Measurements from ENCODE around the gene HSPA1B.
A peak's percentile ranks its signal among the peaks of the same experiment; 100 is the strongest.
"Not testable (repeated sequence)": the region's sequence is repeated elsewhere in the genome, so short reads cannot be mapped to it uniquely, and the experiment has no call there.

Gene HSPA1B

DNA sequence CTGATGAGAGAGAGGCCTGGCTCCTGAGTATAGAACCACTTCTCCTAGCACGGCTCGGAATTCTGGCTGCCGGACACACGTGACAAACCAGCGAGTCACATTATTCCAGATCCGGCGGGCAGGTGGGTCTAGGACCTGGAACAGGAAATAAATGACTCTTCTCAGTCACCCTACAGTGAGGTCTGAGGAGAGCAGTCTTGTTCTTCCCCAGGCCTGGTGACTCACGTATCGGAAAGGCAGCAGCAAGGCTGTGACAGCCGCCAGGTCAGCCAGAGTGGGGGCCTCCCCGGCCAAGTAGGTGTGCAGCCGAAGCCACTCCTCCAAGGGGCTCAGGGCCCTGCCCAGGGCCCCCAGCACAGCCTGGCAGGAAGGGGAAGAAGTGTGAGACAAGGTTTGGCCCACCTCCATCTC lies 34.8 kb upstream of the HSPA1B start:
- no peaks in the 10 kb centered on the region for H3K9me3 Mint-ChIP-seq
- CTCF ChIA-PET = interaction anchor here (0.7 to 2.0 kb wide), 3 partner anchors 10 to 46 kb away, joined by 3 to 11 read pairs (median 4); partner anchors contain the start of gene VWA7
- peaks cover 44% of the 10 kb centered on the region for H3K4me1 Mint-ChIP-seq
- H3K27me3 Mint-ChIP-seq = no peaks in the 10 kb centered on the region
- no peak overlapping the region for H3K4me3 Mint-ChIP-seq
- no peak overlapping the region for H3K27ac Mint-ChIP-seq
- peaks cover 30% of the 10 kb centered on the region for H3K36me3 Mint-ChIP-seq
- DNase-seq = no peak

GRCh38 chr6:31793927-31794245 lies 33.7 kb upstream of the HSPA1B start:
- peak overlapping the region; percentile 98 for H3K4me3 Mint-ChIP-seq
- DNase-seq, H3K27me3 Mint-ChIP-seq, CTCF ChIA-PET, H3K9me3 Mint-ChIP-seq: not testable (repeated sequence)
- peaks cover 52% of the 10 kb centered on the region for H3K4me1 Mint-ChIP-seq
- peak overlapping the region; percentile 33 for H3K27ac Mint-ChIP-seq
- peaks cover 32% of the 10 kb centered on the region for H3K36me3 Mint-ChIP-seq

GRCh38 chr6:31794294-31794865 lies 33.2 kb upstream of the HSPA1B start:
- H3K4me1 Mint-ChIP-seq = peaks cover 52% of the 10 kb centered on the region

DNA sequence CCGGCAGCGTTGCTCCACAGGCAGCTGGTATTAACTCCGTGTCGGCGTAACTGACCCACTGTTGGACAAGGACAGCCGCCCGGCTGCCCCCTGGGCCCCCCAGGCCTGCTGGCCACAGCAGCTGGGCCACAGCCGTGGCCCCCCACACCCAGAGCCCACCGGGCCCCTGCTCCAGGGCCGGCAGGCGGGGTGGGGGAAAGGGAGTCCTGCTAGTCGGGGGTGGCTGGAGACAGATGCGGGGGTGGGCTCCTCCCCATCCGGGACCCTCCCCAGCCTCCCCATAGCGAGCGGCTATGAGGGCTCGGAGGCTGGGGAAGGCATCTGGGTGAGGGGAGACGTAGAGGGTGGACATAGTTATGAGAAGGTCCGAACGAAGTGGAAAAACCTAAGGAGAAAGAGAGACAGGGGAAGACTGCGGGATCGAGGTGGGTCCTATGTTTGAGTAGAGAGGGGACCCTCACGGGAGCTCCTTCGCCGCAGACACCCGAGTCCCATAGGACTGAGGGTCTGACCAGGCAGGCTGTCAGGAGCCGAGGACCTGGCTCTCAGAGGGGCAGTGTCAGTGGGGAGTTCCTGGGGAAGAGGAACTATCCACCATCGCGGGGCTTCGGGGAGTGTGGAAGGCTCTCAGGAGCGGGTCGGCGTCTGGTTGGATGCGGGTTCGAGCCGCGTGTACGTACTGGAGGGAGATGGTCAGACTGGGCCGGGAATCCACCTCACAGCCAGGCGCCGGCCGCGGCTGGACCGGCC lies 32.5 kb upstream of the HSPA1B start:
- CTCF ChIA-PET = interaction anchor here (0.6 to 3.1 kb wide), 5 partner anchors 11 to 401 kb away, joined by 3 to 20 read pairs (median 3); partner anchors contain the start of gene LSM2
- no peaks in the 10 kb centered on the region for H3K27me3 Mint-ChIP-seq
- H3K9me3 Mint-ChIP-seq = no peaks in the 10 kb centered on the region
- peaks cover 29% of the 10 kb centered on the region for H3K36me3 Mint-ChIP-seq
- H3K4me1 Mint-ChIP-seq = peaks cover 52% of the 10 kb centered on the region
- peak overlapping the region; percentile 96 for H3K27ac Mint-ChIP-seq
- peak overlapping the region; percentile 98 for H3K4me3 Mint-ChIP-seq
- peak; percentile 30 for DNase-seq

More at GRCh38 chr6:31794294-31794865, 33.2 kb upstream of the HSPA1B start:
- Mint-ChIP-seq H3K27me3 (no peaks in the 10 kb centered on the region), H3K27ac (peak overlapping the region; percentile 33), H3K9me3 (no peaks in the 10 kb centered on the region), H3K4me3 (peak overlapping the region; percentile 98), H3K36me3 (peaks cover 32% of the 10 kb centered on the region)
- DNase-seq = no peak
- CTCF ChIA-PET = interaction anchor here (0.6 kb wide), 1 partner anchor 45 kb away, joined by 3 read pairs; no protein-coding TSS in a partner anchor

DNA sequence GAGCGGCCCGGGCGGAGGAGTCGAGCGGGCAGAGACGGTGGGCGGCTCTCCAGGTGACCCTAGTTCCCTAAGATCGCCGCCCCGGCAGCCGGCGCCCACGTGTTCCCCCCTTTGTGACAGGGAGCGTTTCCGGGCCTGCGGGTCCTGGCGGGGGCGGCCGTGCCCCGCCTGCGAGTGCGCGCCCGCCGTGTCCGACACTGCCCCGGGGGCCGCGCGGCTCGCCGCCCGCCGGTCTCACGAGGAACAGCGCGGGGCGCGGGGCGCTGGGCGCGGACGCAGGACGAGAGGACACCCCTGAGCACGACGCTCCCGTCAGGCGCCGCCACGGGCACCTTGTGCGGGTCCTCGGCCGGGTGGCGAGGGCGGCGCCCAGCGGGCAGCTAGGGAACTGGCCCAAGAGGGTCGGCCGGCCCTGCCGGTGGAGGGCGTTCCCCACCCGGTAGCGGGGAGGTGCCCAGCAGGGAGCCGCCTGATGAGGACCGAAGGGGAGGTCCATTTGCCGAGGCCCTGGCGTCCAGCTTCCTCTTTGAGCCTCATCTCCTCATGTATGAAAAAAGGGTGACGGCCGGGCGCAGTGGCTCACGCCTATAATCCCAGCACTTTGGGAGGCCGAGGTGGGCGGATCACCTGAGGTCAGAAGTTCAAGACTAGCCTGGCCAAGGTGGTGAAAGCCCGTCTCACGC lies 31.8 kb upstream of the HSPA1B start, which contains the start of gene VARS1:
VARS1 (minus strand) TSS at position 137 of the 683 bp plus-strand sequence. CDS start 535 bp downstream, outside the sequence.
- peaks cover 50% of the 10 kb centered on the region for H3K4me1 Mint-ChIP-seq

GRCh38 chr6:31796993-31797385 lies 30.5 kb upstream of the HSPA1B start:
- DNase-seq = no peak
- CTCF ChIA-PET = interaction anchor here (1.5 to 3.1 kb wide), 3 partner anchors 9 to 59 kb away, joined by 3 to 20 read pairs (median 10); partner anchors contain the start of gene LSM2
- H3K9me3 Mint-ChIP-seq = no peaks in the 10 kb centered on the region
- peak overlapping the region; percentile 85 for H3K27ac Mint-ChIP-seq
- H3K4me3 Mint-ChIP-seq = peak overlapping the region; percentile 46
- H3K27me3 Mint-ChIP-seq = no peaks in the 10 kb centered on the region
- H3K36me3 Mint-ChIP-seq = peaks cover 26% of the 10 kb centered on the region
- peaks cover 50% of the 10 kb centered on the region for H3K4me1 Mint-ChIP-seq

More for the DNA sequence above, 31.8 kb upstream of the HSPA1B start, which contains the start of gene VARS1:
- Mint-ChIP-seq H3K4me3 (peak within 1 kb of the TSS; percentile 98), H3K9me3 (no peaks in the 10 kb centered on the region), H3K36me3 (peaks cover 26% of the 10 kb centered on the region), H3K27ac (peak within 1 kb of the TSS; percentile 96), H3K27me3 (no peaks in the 10 kb centered on the region)
- peak; percentile 89 for DNase-seq
- CTCF ChIA-PET = interaction anchor here (0.7 to 3.1 kb wide), 11 partner anchors 10 to 400 kb away, joined by 3 to 20 read pairs (median 3); partner anchors contain the start of genes CLIC1, DDAH2, HSPA1B and LSM2

DNA sequence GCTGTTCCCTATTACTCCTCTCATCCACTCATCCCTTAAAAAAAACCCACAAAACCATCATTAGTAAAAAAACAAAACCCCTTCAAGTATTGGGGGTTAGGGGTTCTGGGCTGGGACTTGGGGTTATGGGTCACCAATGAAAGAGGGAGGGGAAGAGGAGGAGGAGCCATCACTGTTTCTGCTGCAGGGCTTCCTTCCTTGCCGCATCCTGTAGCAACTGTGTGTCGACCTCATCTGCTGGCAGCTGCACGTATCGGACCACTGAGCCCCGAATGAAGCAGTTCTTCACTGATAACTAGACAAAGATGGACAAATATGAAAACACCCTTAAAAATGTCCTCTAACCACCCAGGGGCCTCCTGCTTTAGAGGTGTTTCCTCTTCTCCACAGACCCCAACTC lies 29.9 kb upstream of the HSPA1B start:
- DNase-seq = peak; percentile 71
- Mint-ChIP-seq H3K36me3 (peaks cover 23% of the 10 kb centered on the region), H3K27me3 (no peaks in the 10 kb centered on the region), H3K27ac (peak overlapping the region; percentile 85), H3K4me1 (peaks cover 47% of the 10 kb centered on the region), H3K9me3 (no peaks in the 10 kb centered on the region), H3K4me3 (peak overlapping the region; percentile 42)
- CTCF ChIA-PET = interaction anchor here (3.1 kb wide), 1 partner anchor 8 kb away, joined by 20 read pairs; the partner anchor contains the start of gene LSM2

- peak overlapping the region; percentile 37 for H3K27ac Mint-ChIP-seq
- no peaks in the 10 kb centered on the region for H3K27me3 Mint-ChIP-seq
- no peaks in the 10 kb centered on the region for H3K9me3 Mint-ChIP-seq
- CTCF ChIA-PET = interaction anchor here (1.2 kb wide), 1 partner anchor 30 kb away, joined by 7 read pairs; no protein-coding TSS in a partner anchor
- DNase-seq = no peak
- H3K4me1 Mint-ChIP-seq = peaks cover 45% of the 10 kb centered on the region
- no peak overlapping the region for H3K4me3 Mint-ChIP-seq
- peaks cover 29% of the 10 kb centered on the region for H3K36me3 Mint-ChIP-seq
Observed at GRCh38 chr6:31799781-31800180, 27.8 kb upstream of the HSPA1B start.

DNA sequence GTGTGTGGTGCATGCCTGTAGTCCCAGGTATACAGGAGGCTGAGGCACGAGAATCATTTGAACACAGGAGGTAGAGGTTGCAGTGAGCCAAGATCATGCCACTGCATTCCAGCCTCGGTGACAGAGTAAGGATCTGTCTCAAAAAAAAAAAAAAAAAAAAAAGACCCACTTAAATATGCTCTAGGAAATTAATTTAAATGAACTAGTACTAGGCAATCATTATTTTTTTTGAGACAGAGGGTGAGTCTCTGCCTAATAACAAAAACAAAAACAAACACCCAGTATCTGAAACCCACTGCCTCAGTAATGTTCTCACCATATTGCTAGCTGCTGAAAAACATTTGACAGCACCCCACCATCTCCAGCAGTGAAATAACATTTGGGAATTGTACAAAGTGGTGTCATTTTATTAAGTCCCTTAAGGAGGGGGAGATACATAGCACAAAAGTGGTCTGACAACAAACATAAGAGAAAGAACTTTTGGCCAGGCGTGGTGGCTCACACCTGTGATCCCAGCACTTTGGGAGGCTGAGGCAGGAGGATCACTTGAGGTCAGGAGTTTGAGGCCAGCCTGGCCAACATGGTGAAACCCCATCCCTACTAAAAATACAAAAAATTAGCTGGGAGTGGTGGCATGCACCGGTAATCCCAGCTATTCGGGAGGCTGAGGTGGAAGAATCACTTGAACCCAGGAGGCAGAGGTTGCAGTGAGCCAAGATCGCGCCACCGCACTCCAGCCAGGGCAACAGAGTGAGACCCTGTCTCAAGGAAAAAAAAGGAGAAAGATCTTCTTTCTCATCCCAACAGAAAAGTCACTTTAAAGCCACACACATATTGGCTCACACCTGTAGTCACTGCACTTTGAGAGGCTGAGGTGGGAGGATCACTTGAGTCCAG lies 26.3 kb upstream of the HSPA1B start:
- not testable (repeated sequence) for DNase-seq, H3K27me3 Mint-ChIP-seq, H3K9me3 Mint-ChIP-seq, H3K4me3 Mint-ChIP-seq
- peaks cover 33% of the 10 kb centered on the region for H3K36me3 Mint-ChIP-seq
- peak overlapping the region; percentile 60 for H3K27ac Mint-ChIP-seq
- CTCF ChIA-PET = interaction anchor here (0.6 kb wide), 1 partner anchor 123 kb away, joined by 3 read pairs; no protein-coding TSS in a partner anchor
- H3K4me1 Mint-ChIP-seq = peaks cover 56% of the 10 kb centered on the region

GRCh38 chr6:31805939-31806469 lies 21.5 kb upstream of the HSPA1B start:
- DNase-seq = no peak
- CTCF ChIA-PET = interaction anchor here (0.8 to 3.0 kb wide), 7 partner anchors 9 to 125 kb away, joined by 3 to 20 read pairs (median 3); partner anchors contain the start of genes DDAH2, LY6G5C and VARS1
- no peaks in the 10 kb centered on the region for H3K9me3 Mint-ChIP-seq
- peaks cover 46% of the 10 kb centered on the region for H3K4me1 Mint-ChIP-seq
- peak overlapping the region; percentile 92 for H3K4me3 Mint-ChIP-seq
- H3K27me3 Mint-ChIP-seq = no peaks in the 10 kb centered on the region
- H3K27ac Mint-ChIP-seq = peak overlapping the region; percentile 89
- peaks cover 38% of the 10 kb centered on the region for H3K36me3 Mint-ChIP-seq

- CTCF ChIA-PET = interaction anchor here (0.8 to 3.0 kb wide), 6 partner anchors 10 to 77 kb away, joined by 3 to 20 read pairs (median 4); partner anchors contain the start of genes DDAH2 and VARS1
- H3K4me1 Mint-ChIP-seq = peaks cover 42% of the 10 kb centered on the region
- peak within 1 kb of the TSS; percentile 92 for H3K4me3 Mint-ChIP-seq
- peak; percentile 98 for DNase-seq
- H3K9me3 Mint-ChIP-seq = no peaks in the 10 kb centered on the region
- H3K27me3 Mint-ChIP-seq = no peaks in the 10 kb centered on the region
- H3K36me3 Mint-ChIP-seq = peaks cover 38% of the 10 kb centered on the region
- peak within 1 kb of the TSS; percentile 89 for H3K27ac Mint-ChIP-seq
Observed at GRCh38 chr6:31806470-31807272, 20.9 kb upstream of the HSPA1B start, which contains the start of gene LSM2. Gene LSM2, minus strand, starts transcription at chr6:31806966. Its CDS starts 209 bp downstream, at chr6:31806757.

- H3K4me1 Mint-ChIP-seq = peaks cover 52% of the 10 kb centered on the region
- DNase-seq, H3K27me3 Mint-ChIP-seq, H3K4me3 Mint-ChIP-seq, H3K27ac Mint-ChIP-seq, CTCF ChIA-PET, H3K9me3 Mint-ChIP-seq: not testable (repeated sequence)
- H3K36me3 Mint-ChIP-seq = peaks cover 27% of the 10 kb centered on the region
Observed at GRCh38 chr6:31808599-31808998, 18.9 kb upstream of the HSPA1B start.

All from activated naive CD4-positive, alpha-beta T cell treated with anti-CD3 and anti-CD28 coated beads, Interleukin-2, amount 10 ng/mL, durations not matched to agents 7 days and 5 days (primary cell).